GM18858 (cell line): ENCODE data around the gene FUS.
"Not testable (repeated sequence)": the region's sequence is repeated elsewhere in the genome, so short reads cannot be mapped to it uniquely, and the experiment has no call there.

ENCODE experiments used
- ATAC-seq: cut with Tn5 transposase; IDR thresholded peaks from one replicate; pipeline ENCODE4 v1.9.1; 2021; ENCODE audit not compliant: unreplicated experiment

FUS gene

DNA sequence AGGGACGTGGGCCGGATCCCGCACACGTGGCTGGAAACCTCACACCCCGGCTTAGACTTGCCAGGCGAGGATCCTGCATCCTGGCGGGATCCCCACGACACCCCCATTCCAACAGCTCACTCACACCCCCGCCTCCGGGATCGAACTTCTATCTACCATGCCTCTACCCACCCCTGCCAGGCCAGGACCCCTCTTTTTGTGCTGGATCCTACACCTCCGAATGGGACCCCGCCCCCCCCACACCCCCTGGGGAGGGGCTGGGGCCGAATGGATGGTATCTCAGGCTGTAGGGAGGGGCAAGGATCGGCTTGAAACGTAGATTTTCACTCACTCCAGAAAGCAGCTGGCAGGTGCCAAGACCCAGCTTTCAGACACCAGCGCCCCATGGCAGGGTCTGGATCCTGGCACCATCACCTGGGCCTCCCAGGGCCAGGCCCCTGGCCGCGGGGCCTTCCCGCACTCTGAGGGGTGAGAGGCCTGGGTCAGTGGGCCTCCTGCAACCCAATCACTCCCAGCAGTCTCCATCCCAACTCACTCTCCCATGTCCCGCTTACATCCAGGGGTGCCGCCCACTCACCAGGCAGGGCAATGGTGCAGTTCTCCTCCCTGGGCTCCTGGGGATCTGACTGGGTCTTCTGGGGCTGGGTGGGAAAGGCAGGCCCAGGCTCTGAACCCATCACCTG is 36.8 kb upstream of the FUS start:
- ATAC-seq: no peak

DNA sequence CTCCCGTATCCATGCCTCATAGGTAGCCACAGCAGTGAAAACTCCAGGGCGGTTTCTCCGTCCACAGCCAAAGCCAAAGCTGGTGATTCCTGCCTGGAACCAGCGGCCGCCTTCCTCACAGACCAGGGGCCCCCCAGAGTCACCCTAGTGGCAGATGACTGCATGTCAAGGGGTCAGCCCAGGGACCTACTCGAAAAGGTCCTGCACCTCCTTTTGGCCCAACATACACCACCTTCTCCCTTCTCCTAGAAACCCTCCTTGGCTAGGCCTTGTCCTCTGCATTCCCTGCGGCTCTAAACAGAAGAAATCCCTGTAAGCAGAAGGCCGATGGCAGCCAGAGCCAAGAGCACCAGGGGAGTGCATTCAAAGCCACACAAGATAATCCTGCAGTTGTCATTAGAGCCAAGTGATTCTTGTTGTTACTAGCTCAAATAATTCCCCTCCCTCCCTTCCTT is 36.2 kb upstream of the FUS start:
- ATAC-seq: no peak

DNA sequence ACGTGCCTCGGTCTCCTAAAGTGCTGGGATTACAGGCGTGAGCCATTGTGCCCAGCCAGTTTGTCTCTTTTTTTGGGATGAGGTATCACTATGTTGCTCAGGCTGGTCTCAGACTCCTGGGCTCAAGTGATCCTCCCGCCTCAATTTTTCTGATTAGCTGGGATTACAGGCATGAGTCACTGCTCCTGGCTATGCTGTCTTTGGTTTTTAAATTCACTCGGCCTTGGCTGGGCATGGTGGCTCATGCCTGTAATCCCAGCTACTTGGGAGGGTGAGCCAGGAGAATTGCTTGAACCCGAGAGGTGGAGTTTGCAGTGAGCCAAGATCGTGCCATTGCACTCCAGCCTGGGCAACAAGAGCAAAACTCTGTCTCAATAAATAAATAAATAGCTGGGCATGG is 35.5 kb upstream of the FUS start:
- ATAC-seq: not testable (repeated sequence)

DNA sequence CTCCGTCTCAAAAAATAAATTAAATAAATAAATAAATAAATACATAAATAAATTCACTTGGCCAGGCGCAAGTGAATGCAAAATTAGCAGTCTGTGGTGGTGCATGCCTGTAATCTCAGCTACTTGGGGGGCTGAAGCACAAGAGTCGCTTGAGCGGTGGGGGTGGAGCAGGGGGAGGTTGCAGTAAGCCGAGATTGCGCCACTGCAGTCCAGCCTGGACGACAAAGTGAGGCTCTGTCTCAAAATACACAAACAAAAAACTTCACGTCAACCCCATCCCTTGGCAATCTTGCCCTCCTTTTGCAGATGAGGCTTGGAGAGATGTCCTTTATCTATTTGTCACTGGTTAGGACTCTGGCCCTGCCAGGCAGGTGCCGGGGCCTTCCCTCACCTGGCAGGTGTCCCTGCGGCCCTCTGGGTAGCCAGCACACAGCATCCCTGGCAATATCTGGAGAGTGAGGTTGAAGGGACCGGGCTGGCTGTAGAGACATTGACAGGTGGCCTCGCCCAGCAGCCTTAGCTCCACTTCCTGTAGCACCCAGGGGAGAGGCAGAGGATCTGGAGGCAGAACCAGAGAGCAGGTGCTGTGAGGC is 34.4 kb upstream of the FUS start:
- no peak for ATAC-seq

DNA sequence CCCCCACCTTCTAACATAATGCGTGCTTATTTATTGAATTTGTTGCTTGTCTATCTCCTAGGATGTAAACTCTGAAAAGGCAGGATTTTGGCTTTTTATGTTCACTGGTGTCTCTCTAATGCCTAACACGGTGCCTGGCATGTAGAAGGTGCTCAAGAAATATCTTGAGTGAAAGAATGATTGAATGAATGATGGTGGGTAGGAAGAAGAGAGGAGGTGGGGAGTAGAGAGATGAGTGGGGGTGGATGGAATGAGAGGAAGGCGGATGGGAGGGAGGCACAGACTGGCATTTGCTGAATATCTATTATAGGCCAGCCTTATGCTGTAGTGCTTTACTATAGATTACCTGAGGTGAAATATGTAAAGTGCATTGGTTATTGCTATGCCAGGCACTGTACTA is 32.4 kb upstream of the FUS start:
- ATAC-seq: no peak

DNA sequence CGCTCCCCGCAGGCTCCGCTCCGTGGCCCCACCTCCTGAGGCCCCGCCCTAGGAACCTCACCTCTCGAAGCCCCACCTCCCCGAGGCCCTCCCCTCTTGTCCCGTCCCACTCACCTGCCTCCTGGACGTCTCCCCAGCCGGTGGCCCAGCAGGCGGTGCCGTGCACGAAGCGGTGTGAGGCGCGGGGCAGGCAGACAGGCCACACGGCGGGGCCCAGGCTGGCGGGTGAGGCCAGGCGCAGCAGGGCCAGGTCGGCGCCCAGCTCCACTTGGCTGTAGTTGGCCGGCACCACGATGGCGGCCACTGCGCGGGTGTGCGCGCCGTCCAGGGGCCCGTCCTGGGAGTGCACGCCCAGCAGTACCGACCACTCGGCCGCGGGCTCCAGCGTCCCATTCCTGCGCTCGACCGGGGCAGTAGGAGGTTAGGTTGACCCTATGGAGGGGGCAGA is 31.6 kb upstream of the FUS start:
- ATAC-seq: no peak

DNA sequence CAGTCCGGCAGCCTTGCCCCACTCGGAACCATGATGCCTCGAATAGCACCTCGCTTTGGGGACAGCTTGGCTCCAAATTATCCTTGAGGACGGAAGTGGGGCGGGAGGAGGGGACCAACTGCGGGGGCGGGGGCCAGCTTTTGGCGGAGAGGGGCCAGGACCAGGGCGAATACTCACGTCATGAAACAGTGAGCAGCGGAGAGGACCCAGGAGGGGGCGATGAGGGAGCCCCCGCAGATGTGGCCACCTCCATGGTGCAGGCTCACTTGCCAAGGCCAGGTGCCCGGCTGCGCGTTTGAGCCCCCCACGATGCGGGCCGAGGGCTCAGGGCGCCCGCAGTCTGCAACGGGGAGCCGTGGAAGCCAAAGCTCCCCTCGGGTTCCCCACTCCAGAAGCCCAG is 31.0 kb upstream of the FUS start:
- no peak for ATAC-seq

DNA sequence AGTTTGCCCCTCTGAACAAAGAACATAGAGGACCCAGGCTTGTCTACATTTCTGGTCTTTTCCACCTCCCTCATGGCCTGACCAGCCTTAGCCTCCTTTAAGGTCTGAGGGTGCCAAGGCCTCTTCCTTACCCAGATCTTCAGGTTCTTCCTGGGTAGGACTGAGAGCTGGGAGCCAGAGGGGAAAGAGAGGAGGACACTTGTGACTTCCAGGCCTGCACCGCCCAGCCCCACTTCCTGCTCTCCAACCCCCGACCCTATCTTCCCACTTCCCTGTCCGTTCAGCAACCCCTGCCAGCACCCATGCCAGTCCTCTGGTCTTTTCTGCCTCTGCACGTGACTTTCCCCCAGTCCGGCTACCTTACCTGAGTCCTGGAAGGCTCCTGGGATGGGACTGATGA is 30.6 kb upstream of the FUS start:
- no peak for ATAC-seq

DNA sequence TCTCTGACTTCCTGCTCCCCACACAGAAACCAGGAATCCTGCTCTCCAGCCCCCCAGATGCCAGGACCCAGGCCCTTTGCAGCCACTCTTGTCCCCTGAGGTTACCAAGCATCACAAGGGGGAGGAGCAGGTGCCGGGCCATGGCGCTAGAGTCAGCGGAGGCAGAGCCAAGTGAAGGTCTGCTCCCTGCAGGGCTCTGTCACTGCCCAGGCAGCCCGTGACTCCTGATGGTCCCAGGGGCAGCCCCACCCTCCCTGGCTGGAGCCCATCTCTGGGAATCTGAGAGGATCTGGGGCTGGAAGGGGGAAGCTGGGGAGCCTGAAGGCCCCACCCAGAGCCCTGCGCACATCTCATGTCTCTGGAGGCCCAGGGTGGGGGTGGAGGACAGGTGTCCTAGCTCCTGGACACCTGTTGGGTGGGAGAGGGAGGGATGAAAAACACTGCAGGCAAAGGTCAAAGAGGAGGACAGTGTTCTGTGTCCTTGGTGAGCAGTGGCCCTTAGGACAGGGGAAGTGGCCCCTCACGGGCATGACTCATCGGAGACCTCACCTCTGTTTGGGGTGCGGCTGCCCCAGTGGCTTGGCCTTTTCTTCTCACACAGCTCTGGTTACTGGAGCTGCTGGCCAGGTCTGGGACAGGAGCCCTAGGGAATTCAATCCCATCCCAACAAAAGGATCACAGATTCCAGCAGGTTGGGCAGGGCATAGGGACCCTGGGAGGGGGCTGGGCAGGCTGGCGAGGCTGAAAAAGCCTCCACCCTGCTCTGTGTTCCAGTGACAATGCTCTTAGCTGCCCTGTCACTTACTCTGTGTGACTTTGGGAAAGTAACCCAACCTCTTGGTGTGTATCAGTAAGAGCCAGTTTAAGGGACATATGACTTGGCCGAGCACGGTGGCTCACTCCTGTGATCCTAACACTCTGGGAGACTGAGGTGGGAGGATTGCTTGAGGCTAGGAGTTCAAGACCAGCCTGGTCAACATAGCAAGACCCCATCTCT is 29.7 kb upstream of the FUS start, which contains the start of gene PRSS36:
TSS of gene PRSS36 (minus strand) at position 173 of the 997 bp plus-strand sequence. CDS start at position 142, 31 bp downstream.
- no peak for ATAC-seq

DNA sequence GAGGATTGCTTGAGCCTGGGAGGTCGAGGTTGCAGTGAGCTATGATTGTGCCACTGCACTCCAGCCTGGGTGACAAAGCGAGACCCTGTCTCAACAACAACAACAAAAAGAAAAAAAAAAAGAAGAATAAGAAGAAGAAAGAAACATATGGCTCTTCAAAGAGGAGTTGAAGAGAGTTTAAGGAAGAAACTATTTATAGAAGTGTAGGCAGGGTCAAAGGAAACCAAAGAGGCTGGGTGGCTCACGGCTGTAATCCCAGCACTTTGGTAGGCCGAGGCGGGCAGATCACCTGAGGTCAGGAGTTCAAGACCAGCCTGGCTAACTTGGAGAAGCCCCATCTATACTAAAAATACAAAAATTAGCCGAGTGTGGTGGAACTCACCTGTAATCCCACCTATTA is 29.0 kb upstream of the FUS start:
- ATAC-seq: not testable (repeated sequence)

DNA sequence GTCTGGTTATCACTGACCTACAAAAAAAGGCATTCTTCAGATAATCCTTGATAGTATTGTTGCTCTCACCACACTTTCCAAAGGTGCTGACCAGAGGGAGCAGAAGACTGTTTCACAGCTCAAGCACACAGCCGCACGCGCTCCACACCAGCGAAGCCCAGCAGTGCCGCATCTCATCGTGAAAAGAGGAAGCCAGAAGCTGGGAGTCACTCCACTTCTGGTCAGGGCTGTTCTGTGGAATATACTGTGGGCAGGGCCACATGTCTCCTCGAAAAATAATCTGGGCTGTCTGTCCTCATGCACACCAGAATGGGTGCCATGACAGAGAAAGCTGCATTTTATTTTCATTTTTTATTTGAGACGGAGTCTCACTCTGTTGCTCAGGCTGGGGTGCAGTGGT is 22.8 kb upstream of the FUS start:
- no peak for ATAC-seq

DNA sequence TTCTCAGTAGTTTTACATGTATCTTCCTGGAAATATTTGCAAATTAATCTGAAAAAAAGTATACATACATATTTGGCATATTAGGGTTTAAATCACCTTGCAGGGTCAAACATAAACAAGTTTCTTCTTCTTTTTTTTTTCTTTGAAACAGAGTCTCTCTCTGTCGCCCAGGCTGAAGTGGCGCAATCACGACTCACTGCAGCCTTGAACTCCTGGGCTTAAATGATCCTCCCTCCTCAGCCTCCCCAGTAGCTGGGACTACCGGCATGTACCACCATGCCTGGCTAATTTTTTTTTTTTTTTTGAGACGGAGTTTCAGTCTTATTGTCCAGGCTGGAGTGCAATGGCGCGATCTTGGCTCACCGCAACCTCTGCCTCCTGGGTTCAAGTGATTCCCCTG is 12.6 kb upstream of the FUS start:
- no peak for ATAC-seq

DNA sequence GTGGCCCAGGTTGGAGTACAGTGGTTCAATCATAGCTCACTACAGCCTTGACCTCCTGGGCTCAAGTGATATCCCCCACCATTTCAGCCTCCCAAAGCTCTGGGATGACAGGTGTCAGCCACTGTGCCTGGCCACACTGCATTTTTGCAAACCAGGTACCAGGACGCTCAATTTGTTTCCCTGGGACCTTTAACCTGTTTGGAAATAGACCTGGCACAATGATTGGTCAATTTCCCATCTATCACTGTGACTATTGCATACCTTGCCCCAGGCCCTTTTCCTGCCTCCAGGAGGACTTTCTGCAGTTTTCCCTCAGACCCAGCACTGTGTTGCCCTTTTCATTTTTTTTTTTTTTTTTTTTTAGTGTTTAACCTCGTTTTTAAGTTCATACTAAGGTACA is 11.1 kb upstream of the FUS start:
- ATAC-seq: no peak

DNA sequence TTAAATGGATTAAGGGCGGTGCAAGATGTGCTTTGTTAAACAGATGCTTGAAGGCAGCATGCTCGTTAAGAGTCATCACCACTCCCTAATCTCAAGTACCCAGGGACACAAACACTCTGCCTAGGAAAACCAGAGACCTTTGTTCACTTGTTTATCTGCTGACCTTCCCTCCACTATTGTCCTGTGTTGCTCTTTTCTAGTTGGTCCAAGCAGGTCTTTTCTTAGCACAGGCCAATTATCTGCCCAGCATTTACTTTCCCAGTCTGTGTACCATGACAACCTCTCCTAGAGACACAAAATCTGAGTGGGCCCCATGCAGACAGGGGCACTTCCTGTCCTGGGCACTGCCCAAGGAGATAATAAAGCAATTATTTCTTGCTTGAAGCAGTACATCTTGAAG is 9.9 kb upstream of the FUS start:
- ATAC-seq: not testable (repeated sequence)

DNA sequence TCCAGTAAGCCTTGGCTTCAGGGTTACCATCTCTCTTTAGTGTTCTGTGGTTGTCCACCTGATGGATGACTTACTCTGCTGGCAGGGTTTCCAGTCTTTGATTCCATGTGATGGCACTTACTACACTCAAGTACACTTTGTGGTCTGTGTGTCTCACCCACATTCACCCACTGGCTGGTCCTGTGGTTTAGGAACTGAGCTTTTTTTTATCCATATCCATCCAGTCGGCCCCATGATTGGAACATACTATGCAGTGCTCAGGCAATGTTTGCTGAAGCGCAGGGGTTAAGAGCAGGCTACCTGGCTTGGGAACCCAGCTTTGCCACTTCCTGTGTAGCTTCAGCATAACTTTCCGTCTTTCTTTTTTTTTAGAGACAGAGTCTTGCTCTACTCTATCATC is 2.8 kb upstream of the FUS start:
- ATAC-seq: no peak

DNA sequence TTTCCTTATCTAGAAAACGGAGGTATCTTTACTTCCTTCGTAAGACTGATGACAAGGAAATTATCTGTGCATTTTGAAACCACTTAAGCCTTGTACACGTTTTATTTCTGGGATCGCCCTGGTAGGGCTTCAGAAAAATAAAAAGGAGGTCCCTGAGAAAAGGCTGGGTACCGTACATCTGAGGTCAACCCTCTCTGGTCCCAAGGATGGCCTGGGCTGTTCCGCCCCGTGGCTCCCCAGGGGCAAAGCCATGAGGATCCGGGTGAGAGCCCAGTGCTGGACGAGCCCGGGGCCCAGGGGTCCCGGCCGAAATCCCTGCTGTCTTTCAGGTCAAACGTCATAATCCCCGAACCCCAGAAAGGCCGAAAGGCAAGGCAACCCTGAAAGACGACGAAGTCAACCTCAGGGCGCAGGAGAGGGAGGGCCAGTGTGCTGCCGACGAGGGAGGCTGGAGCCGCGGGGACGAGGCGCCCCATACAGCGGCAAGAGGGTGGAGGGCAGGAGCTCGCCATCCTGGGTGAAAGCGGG is 656 bp upstream of the FUS start:
- no peak for ATAC-seq

DNA sequence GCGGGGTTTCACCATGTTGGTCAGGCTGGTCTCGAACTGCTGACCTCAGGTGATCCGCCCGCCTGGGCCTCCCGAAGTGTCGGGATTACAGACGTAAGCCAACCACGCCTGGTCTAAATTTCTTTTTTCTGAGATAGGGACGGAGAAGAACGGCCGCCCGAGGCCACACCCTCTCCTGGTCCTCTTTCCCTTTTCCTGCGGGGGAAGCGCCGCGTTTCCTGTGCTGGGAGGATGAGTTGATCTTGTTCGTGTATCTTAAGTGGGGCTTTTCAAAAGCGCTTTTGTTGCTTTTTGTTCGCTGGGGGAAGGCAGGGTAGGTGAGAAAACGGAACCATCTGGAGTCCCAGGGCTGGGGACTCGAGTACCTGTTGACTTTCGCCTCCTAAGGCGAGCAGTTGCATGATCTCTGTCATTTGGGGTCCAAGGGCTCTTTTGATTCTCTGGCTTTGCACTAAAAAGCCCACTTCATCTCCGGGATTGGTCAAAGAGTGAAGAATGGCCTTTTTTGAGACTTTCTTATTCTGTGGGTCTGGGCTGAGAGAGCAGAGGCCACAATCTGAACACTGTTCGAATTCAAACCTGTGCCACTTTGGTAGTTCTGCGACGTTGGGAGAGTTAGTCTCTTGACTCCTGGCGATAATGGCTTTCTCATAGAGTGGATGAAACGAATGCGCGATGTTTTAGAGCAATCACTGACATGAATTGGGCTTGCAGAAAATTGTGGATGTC is 1.3 kb downstream of the FUS start:
- ATAC-seq: no peak

DNA sequence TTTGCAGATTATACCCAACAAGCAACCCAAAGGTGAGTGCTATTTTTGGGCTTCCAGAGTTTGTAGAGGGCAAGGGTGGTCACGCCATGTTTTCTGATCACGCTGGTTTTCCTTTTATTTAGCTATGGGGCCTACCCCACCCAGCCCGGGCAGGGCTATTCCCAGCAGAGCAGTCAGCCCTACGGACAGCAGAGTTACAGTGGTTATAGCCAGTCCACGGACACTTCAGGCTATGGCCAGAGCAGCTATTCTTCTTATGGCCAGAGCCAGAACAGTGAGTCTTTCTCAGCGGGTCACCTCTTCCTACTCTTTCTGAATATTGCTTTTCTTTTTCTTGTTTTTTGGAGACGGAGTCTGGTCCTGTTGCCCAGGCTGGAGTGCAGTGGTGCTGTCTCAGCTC is 2.5 kb downstream of the FUS start:
- ATAC-seq: no peak

DNA sequence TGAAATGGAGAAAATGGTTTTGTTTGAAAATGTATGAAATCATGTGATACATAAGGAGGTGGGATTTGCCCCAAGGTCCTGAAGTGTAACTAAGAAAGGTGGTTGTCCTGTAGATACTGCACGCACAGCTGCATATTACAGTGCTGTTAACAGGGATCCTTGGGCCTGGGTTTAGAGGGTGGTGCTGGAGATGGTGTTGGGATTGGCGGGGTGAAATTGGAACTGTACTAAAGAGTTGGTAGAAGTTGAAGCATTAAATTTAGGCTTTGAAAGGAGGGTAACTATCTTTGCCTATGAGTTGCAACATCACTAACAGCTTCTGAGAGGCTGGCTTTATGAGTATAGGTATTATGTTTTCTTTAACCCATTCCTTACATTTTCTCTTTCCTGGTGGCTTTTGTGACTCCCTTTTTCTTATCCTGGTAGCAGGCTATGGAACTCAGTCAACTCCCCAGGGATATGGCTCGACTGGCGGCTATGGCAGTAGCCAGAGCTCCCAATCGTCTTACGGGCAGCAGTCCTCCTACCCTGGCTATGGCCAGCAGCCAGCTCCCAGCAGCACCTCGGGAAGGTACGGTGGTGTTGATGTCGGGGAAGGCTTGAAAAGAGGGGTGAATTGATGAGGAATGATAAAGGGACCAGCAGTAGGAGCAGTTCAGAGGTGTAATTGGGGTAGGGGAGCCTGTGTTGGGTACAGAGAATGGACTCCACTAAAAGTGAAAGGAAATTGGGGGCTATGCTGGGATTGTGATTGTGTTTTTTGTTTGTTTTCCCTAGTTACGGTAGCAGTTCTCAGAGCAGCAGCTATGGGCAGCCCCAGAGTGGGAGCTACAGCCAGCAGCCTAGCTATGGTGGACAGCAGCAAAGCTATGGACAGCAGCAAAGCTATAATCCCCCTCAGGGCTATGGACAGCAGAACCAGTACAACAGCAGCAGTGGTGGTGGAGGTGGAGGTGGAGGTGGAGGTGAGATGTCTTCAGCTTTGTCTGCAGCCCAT is 3.8 kb downstream of the FUS start:
- no peak for ATAC-seq
